Endothelial cell (in vitro differentiated cells): ENCODE measurements around the gene NLRC5. TPM values are rescaled to one million over a fixed set of nuclear protein-coding genes. Genes with fewer than 3 reads are reported as not detected.

Experiments used
- DNase-seq: peaks from one replicate; pipeline ENCODE4 v3.0.0; 2021; ENCODE audit warnings: low spot score
- H3K27ac Mint-ChIP-seq: one replicate; pipeline ENCODE4 v1.8.0; 2021; ENCODE audit warnings: mixed read lengths, inconsistent platforms; ENCODE audit not compliant: unreplicated experiment
- H3K27me3 Mint-ChIP-seq: one replicate; pipeline ENCODE4 v1.8.0; 2021; ENCODE audit warnings: mild to moderate bottlenecking, moderate library complexity, mixed read lengths, inconsistent platforms; ENCODE audit not compliant: unreplicated experiment
- H3K36me3 Mint-ChIP-seq: one replicate; pipeline ENCODE4 v1.8.0; 2021; ENCODE audit warnings: mild to moderate bottlenecking, low read depth, mixed read lengths, inconsistent platforms; ENCODE audit not compliant: unreplicated experiment
- H3K4me1 Mint-ChIP-seq: one replicate; pipeline ENCODE4 v1.8.0; 2021; ENCODE audit warnings: mild to moderate bottlenecking, mixed read lengths, inconsistent platforms; ENCODE audit not compliant: unreplicated experiment
- H3K4me3 Mint-ChIP-seq: one replicate; pipeline ENCODE4 v1.8.0; 2021; ENCODE audit warnings: mild to moderate bottlenecking, mixed read lengths, inconsistent platforms; ENCODE audit not compliant: unreplicated experiment
- H3K9me3 Mint-ChIP-seq: one replicate; pipeline ENCODE4 v1.8.0; 2021; ENCODE audit warnings: mixed read lengths, inconsistent platforms; ENCODE audit not compliant: unreplicated experiment
- total RNA-seq: library from RNA; stranded (reverse); fragmentation: NEBNext Ultra II Directional; extraction: Animal tissue kit (Norgen Biotek cat#: 25700); gene quantifications from one replicate; pipeline ENCODE4 v1.2.1, GENCODE V29; 2021; ENCODE audit not compliant: unreplicated experiment
- TF ChIP-seq, protein P1 (sequence below): fragments of 200-600 bp; sonication (generic); IDR thresholded peaks from one replicate; pipeline ENCODE4 v1.5.0; 2021; ENCODE audit warnings: antibody characterized with exemption; ENCODE audit not compliant: unreplicated experiment

NLRC5 gene
- total RNA-seq, 1 donor from 2014 or later, result 2.4 TPM

DNA sequence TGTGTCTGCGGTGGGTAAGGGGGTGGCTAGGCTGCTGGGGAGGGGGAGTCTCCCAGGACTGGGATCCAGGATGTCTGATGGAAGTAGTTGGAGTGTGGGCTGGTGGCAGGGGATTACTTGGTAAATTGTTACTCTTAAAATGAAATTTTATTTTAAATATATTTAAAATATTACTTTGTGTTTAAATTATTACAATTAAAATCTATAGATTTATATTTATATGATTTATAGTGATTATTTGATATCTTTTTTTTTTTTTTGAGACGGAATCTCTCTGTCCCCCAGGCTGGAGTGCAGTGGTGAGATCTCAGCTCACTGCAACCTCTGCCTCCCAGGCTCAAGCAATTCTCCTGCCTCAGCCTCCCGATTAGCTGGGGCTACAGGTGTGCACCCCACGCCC, 121.6 kb downstream of the NLRC5 start:
- Mint-ChIP-seq H3K9me3 (no peaks in the 10 kb centered on the region), H3K4me3 (no peak overlapping the region), H3K4me1 (peaks cover 6% of the 10 kb centered on the region), H3K36me3 (peaks cover 12% of the 10 kb centered on the region), H3K27me3 (peaks cover 6% of the 10 kb centered on the region), H3K27ac (no peak overlapping the region)
- TF ChIP-seq, protein P1, sequence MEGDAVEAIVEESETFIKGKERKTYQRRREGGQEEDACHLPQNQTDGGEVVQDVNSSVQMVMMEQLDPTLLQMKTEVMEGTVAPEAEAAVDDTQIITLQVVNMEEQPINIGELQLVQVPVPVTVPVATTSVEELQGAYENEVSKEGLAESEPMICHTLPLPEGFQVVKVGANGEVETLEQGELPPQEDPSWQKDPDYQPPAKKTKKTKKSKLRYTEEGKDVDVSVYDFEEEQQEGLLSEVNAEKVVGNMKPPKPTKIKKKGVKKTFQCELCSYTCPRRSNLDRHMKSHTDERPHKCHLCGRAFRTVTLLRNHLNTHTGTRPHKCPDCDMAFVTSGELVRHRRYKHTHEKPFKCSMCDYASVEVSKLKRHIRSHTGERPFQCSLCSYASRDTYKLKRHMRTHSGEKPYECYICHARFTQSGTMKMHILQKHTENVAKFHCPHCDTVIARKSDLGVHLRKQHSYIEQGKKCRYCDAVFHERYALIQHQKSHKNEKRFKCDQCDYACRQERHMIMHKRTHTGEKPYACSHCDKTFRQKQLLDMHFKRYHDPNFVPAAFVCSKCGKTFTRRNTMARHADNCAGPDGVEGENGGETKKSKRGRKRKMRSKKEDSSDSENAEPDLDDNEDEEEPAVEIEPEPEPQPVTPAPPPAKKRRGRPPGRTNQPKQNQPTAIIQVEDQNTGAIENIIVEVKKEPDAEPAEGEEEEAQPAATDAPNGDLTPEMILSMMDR, result no peak
- no peak for DNase-seq

DNA sequence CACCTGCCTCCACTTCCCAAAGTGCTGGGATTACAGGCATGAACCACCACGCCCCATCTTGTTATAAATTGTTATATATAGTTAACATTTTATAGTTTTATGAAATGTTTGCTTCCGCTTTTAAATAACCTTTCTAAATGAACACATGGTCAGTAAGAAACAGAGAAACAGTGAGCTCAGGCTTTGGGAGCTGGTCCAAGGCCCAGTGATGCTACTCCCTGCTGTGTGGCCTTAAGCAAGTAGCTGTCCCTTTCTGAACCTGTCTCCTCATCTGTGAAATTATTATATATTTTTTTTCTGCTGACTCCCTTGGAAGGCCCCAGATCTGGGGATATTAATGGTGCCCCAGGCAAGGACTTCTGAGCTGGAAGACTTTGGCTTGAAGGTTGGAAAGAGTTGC, 122.1 kb downstream of the NLRC5 start:
- H3K4me1 Mint-ChIP-seq, result peaks cover 4% of the 10 kb centered on the region
- no peaks in the 10 kb centered on the region for H3K9me3 Mint-ChIP-seq
- DNase-seq, result no peak
- peaks cover 14% of the 10 kb centered on the region for H3K36me3 Mint-ChIP-seq
- H3K27me3 Mint-ChIP-seq, result peaks cover 7% of the 10 kb centered on the region
- H3K27ac Mint-ChIP-seq, result no peak overlapping the region
- TF ChIP-seq, protein P1, result no peak
- no peak overlapping the region for H3K4me3 Mint-ChIP-seq

DNA sequence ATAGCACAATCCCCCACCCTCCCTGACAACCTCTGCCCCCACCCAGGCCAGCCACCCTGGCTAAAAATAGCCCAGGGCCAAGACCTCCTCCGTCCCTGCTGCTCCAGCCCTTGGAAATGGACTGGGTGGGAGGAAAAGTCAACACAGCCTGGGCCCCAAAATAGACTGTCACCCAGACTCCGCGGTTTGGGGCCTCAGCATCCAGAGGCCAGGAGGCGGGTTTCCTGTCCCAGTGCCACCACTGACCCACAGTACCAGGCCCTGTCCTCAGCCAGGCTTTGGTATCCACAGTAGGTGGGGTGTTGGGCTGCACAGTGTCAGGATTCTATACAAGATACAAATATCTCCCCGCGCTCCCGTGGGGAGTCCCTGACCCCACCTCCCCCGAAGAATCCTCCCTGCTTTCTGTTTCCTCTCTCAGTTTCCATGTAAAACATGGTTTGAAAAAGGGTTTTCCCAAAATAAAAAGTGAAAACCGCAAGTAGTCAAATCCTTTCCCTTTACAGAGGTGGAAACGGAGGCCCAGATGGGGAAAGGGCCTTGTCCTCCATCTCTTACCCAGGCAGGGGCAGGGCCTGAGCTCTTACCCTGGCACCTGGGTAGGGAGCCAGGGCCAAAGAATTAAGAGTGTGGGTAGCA, 123.2 kb downstream of the NLRC5 start:
- no peaks in the 10 kb centered on the region for H3K9me3 Mint-ChIP-seq
- H3K4me3 Mint-ChIP-seq, result no peak overlapping the region
- H3K4me1 Mint-ChIP-seq, result peaks cover 3% of the 10 kb centered on the region
- no peak for DNase-seq
- H3K36me3 Mint-ChIP-seq, result peaks cover 14% of the 10 kb centered on the region
- no peak overlapping the region for H3K27ac Mint-ChIP-seq
- TF ChIP-seq, protein P1, result no peak
- peaks cover 4% of the 10 kb centered on the region for H3K27me3 Mint-ChIP-seq

DNA sequence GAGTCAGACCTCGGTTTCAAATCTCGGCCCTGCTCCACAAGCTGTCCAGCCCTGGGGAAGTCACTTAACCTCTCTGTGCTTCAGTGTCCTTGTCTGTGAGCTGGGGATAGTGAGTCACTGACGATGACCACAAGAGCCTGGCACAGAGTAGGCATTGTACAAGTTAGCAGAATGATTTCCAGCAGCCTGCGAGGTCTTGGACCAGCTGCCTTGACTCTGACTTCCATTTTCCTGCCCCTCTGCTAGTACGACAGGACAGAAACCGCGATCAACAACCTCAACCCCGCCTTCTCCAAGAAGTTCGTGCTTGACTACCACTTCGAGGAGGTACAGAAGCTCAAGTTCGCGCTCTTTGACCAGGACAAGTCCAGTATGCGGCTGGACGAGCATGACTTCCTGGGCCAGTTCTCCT, 123.7 kb downstream of the NLRC5 start:
- H3K27ac Mint-ChIP-seq, result no peak overlapping the region
- H3K27me3 Mint-ChIP-seq, result peaks cover 3% of the 10 kb centered on the region
- H3K4me3 Mint-ChIP-seq, result no peak overlapping the region
- H3K36me3 Mint-ChIP-seq, result peaks cover 15% of the 10 kb centered on the region
- H3K9me3 Mint-ChIP-seq, result no peaks in the 10 kb centered on the region
- DNase-seq, result no peak
- TF ChIP-seq, protein P1, result no peak
- peaks cover 3% of the 10 kb centered on the region for H3K4me1 Mint-ChIP-seq

DNA sequence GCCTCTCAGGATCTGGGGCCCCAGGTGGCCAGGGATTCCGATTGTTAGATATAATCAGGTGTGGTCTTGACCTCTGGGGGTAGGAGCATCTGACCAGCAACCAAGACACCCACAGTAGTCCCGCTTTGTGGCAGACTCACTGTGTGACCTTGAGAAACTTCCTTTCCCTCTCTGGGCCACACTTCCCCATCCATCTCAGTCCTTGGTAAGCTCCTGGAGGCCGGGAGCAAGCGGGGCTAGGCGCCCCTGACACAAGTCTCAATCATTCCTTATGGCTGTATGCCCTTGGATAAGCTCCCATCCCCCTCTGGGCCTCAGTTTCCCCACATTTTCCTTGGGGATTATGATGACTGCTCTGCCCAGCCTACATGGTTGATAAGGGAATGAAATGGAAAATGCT, 124.3 kb downstream of the NLRC5 start:
- DNase-seq, result no peak
- Mint-ChIP-seq H3K27ac (no peak overlapping the region), H3K9me3 (no peaks in the 10 kb centered on the region), H3K4me3 (no peak overlapping the region), H3K36me3 (peaks cover 16% of the 10 kb centered on the region), H3K4me1 (no peaks in the 10 kb centered on the region), H3K27me3 (peaks cover 5% of the 10 kb centered on the region)
- TF ChIP-seq, protein P1, result no peak
